Choroid plexus epithelial cell (primary cell): ENCODE results near the gene TNPO3.
A peak's percentile ranks its signal among the peaks of the same experiment; 100 is the strongest.

Source experiments
- DNase-seq: peaks from one replicate; pipeline ENCODE4 v3.0.0-alpha.2; 2010; ENCODE audit warnings: low read depth
- H3K4me3 ChIP-seq: 2 replicates; pipeline ENCODE4 v1.5.1; 2011; ENCODE audit warnings: low read depth, mild to moderate bottlenecking, control low read depth, low read length, moderate library complexity
- CTCF ChIP-seq: conservative IDR thresholded peaks from 2 replicates; pipeline ENCODE4 v1.5.1; 2011; ENCODE audit warnings: low read depth, mild to moderate bottlenecking, control low read depth, inconsistent platforms, low read length, moderate library complexity

The TNPO3 gene

GRCh38 chr7:128939075-128939860, 115.6 kb downstream of the TNPO3 start:
- H3K4me3 ChIP-seq: no peak overlapping the region
- no peak for DNase-seq
- no peak for TF ChIP-seq CTCF

GRCh38 chr7:128938544-128939074, 116.3 kb downstream of the TNPO3 start:
- no peak for TF ChIP-seq CTCF
- peak overlapping the region; percentile 36 for H3K4me3 ChIP-seq
- DNase-seq: no peak

GRCh38 chr7:128937647-128938543, 117.0 kb downstream of the TNPO3 start, which contains the start of gene IRF5:
Gene IRF5 (plus strand): TSS chr7:128937927. CDS start chr7:128942082, 4,155 bp downstream.
- peak within 1 kb of the TSS; percentile 36 for H3K4me3 ChIP-seq
- no peak for DNase-seq
- no peak for TF ChIP-seq CTCF

GRCh38 chr7:128937271-128937646, 117.7 kb downstream of the TNPO3 start:
- DNase-seq: no peak
- no peak overlapping the region for H3K4me3 ChIP-seq
- no peak for TF ChIP-seq CTCF

GRCh38 chr7:128936798-128937197, 118.1 kb downstream of the TNPO3 start:
- no peak for DNase-seq
- no peak for TF ChIP-seq CTCF
- H3K4me3 ChIP-seq: no peak overlapping the region

- no peak overlapping the region for H3K4me3 ChIP-seq
- DNase-seq: no peak
- no peak for TF ChIP-seq CTCF
Observed at GRCh38 chr7:128935342-128935730, 119.6 kb downstream of the TNPO3 start.
